ENCODE data around the gene STUM. TPM values are rescaled to one million over a fixed set of nuclear protein-coding genes. Genes with fewer than 3 reads are reported as not detected.

The STUM gene
- total and polyA plus RNA-seq, 2 of the 8 experiments (the other 6 are each of a cell fraction or from before 2014, with no cell fraction given) = 0.76 to 1.2 TPM

DNA sequence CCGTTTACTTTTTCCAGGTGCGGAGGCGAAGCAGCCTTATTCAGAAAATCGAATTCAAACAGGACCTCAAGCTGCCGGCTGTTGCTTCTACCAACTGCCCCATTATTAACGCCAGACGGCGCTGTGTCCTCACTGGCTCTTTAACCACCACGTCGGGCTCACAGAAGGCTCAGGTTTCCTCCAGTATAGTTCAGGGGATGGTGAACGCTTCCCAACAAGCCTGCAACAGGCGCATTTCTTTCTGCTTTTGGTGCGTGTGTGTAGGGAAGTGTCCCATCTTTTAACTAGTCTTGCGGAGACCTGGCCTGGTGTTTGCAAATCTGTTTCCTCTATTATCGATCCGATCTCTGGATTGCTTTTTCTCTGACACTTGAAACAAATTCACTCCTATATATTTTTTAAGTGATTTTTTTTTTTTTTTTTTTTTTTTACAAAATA is 791 bp upstream of the STUM start:
- no peak overlapping the region for H2BK12ac ChIP-seq (ENCODE audit: low read depth, low read length)
- DNase-seq (ENCODE audit: low read depth in 1 of 2, low spot score in 2 of 2) = peak; percentile 80 to 81
- 5% methylated on average over 16 of the region's 16 CpGs; no CpG with 5 or more reads in 1 of the 2 experiments for WGBS, 2 experiments (ENCODE audit: extremely low coverage in 1 of 2, insufficient coverage in 1 of 2, insufficient read length in 1 of 2, insufficient replicate concordance in 2 of 2, low coverage in 1 of 2, low lambda C conversion rate in 2 of 2, missing lambda C conversion rate in 1 of 2)
- no peak overlapping the region for H2BK15ac ChIP-seq (ENCODE audit: low read length)
- no peak overlapping the region for H4K5ac ChIP-seq (ENCODE audit: insufficient read length, low read depth, low read length)
- H4K8ac ChIP-seq (ENCODE audit: extremely low read depth, insufficient read depth, low read length) = no peak overlapping the region
- no peak overlapping the region for H3K27ac ChIP-seq (ENCODE audit: low read depth, low read length)
- H3K4me2 ChIP-seq (ENCODE audit: insufficient read depth in 1 of 2, low read depth in 2 of 2, low read length in 2 of 2) = peak overlapping the region; percentile 96 to 100
- POLR2A ChIA-PET (ENCODE audit: partially characterized antibody) = interaction anchor here (0.7 to 1.6 kb wide), 5 partner anchors 27 to 194 kb away, joined by 3 to 4 read pairs (median 3); partner anchors contain the start of gene PARP1
- H3K9ac ChIP-seq (replicated peaks in 1 of 4; ENCODE audit: extremely low read depth in 1 of 4, low read depth in 3 of 4, low read length in 3 of 4) = no peak overlapping the region
- peaks cover 9% of the 10 kb centered on the region; the same call in 1 of the 2 replicates for H3K23me2 ChIP-seq (ENCODE audit: low read depth, low read length)
- H4K91ac ChIP-seq (replicated peaks; ENCODE audit: insufficient read length, low read length) = no peak overlapping the region
- no peaks in the 10 kb centered on the region for H3K79me2 ChIP-seq (ENCODE audit: control insufficient read depth in 1 of 2, insufficient read depth in 2 of 2, low read length in 2 of 2)
- no peak overlapping the region for H3K23ac ChIP-seq (ENCODE audit: insufficient read length)
- peak overlapping the region in 2 of 4 experiments; percentile 13 to 62; a peak in 5 of 8 replicates for H3K4me3 ChIP-seq (ENCODE audit: extremely low read depth in 1 of 4, insufficient read depth in 2 of 4, low read depth in 3 of 4, low read length in 4 of 4)
- no peak overlapping the region for H3K14ac ChIP-seq (ENCODE audit: insufficient read length)
- H3K4ac ChIP-seq (replicated peaks; ENCODE audit: insufficient read length, low read depth, low read length) = no peak overlapping the region
- H2BK5ac ChIP-seq (ENCODE audit: low read depth, low read length) = no peak overlapping the region
- H3K9me3 ChIP-seq (ENCODE audit: insufficient read depth in 2 of 2, low read depth in 1 of 2, low read length in 1 of 2) = no peaks in the 10 kb centered on the region
- peaks cover 3 to 24% (median 14%) of the 10 kb centered on the region in 4 experiments for H3K4me1 ChIP-seq (replicated peaks in 1 of 4; ENCODE audit: control insufficient read depth in 3 of 4, insufficient read depth in 4 of 4, low read length in 3 of 4)
- H3K79me1 ChIP-seq (ENCODE audit: low read depth, low read length) = no peaks in the 10 kb centered on the region
- no peaks in the 10 kb centered on the region for H3K36me3 ChIP-seq (ENCODE audit: control insufficient read depth in 2 of 4, insufficient read depth in 4 of 4, low read length in 3 of 4)
- no peak overlapping the region for H3K18ac ChIP-seq (ENCODE audit: extremely low read depth, low read length)
- no peak overlapping the region for H2BK120ac ChIP-seq (replicated peaks; ENCODE audit: low read depth, low read length)
- no peak overlapping the region for H2AK5ac ChIP-seq (ENCODE audit: low read depth, low read length)
- peaks cover 0 to 6% of the 10 kb centered on the region in 2 experiments for H4K20me1 ChIP-seq (replicated peaks in 1 of 2; ENCODE audit: control insufficient read depth in 1 of 2, insufficient read depth in 2 of 2, low read length in 2 of 2)
- CTCF ChIA-PET (ENCODE audit: partially characterized antibody) = interaction anchor here (0.6 to 6.7 kb wide), 23 partner anchors 13 to 1301 kb away, joined by 3 to 71 read pairs (median 5); partner anchors contain the start of gene PARP1
- peak; percentile 89 for FAIRE-seq
- H3K56ac ChIP-seq (replicated peaks; ENCODE audit: insufficient read length, low read depth, low read length) = no peak overlapping the region
- H2AFZ ChIP-seq (ENCODE audit: low read length) = no peak overlapping the region
- H2BK20ac ChIP-seq (ENCODE audit: low read length) = no peak overlapping the region
- peaks cover 10 to 50% (median 46%) of the 10 kb centered on the region in 4 experiments for H3K27me3 ChIP-seq (replicated peaks in 1 of 4; ENCODE audit: control insufficient read depth in 3 of 4, extremely low read depth in 1 of 4, insufficient read depth in 3 of 4, low read length in 3 of 4)
- TF ChIP-seq EP300 (IDR thresholded peaks at IDR 0.05; ENCODE audit: borderline replicate concordance in 1 of 2, low read depth in 2 of 2, low read length in 2 of 2) (peak in 1 of 2 experiments; percentile 29; a peak in 1 of 3 replicates), KDM4A (IDR thresholded peaks at IDR 0.05; ENCODE audit: low read depth, low read length, severe bottlenecking) (no peak), EGR1 (IDR thresholded peaks at IDR 0.05; ENCODE audit: borderline replicate concordance, low read depth, low read length) (no peak), RFX5 (IDR thresholded peaks at IDR 0.05; ENCODE audit: borderline replicate concordance, low read depth, low read length) (no peak), CHD2 (IDR thresholded peaks at IDR 0.05; ENCODE audit: low read length) (no peak), TEAD4 (IDR thresholded peaks at IDR 0.05; ENCODE audit: low read depth, low read length) (0 out of 2 replicates have a peak, but pooled peaks have one; percentile 15), BACH1 (IDR thresholded peaks at IDR 0.05; ENCODE audit: low read length) (no peak), RAD21 (IDR thresholded peaks at IDR 0.05 in 1 of 2, conservative IDR thresholded peaks at IDR 0.05 in 1 of 2; ENCODE audit: low read depth in 2 of 2, low read length in 2 of 2) (peak; percentile 85 to 92), CREB1 (IDR thresholded peaks at IDR 0.05) (0 out of 2 replicates have a peak, but pooled peaks have one; percentile 46)
- TF ChIP-seq, protein P1, sequence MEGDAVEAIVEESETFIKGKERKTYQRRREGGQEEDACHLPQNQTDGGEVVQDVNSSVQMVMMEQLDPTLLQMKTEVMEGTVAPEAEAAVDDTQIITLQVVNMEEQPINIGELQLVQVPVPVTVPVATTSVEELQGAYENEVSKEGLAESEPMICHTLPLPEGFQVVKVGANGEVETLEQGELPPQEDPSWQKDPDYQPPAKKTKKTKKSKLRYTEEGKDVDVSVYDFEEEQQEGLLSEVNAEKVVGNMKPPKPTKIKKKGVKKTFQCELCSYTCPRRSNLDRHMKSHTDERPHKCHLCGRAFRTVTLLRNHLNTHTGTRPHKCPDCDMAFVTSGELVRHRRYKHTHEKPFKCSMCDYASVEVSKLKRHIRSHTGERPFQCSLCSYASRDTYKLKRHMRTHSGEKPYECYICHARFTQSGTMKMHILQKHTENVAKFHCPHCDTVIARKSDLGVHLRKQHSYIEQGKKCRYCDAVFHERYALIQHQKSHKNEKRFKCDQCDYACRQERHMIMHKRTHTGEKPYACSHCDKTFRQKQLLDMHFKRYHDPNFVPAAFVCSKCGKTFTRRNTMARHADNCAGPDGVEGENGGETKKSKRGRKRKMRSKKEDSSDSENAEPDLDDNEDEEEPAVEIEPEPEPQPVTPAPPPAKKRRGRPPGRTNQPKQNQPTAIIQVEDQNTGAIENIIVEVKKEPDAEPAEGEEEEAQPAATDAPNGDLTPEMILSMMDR (IDR thresholded peaks at IDR 0.05; ENCODE audit: control extremely low read depth in 1 of 3, insufficient read depth in 1 of 3, low read depth in 1 of 3, low read length in 3 of 3) = peak; percentile 85 to 96 (median 93)

All from H1 (cell line).